Fibroblast of lung (primary cell): Measurements from ENCODE around the gene SPINT2. TPM values are rescaled to one million over a fixed set of nuclear protein-coding genes. Genes with fewer than 3 reads are reported as not detected.

ENCODE experiments used
- DNase-seq, 2 donors: peaks; one replicate each; pipeline versions ENCODE4 v3.0.0 to v3.0.0-alpha.2; 2010; ENCODE audit warnings: low read depth in 2 of 2
- H2AFZ ChIP-seq: 2 replicates; pipeline ENCODE4 v1.5.1; 2012; ENCODE audit warnings: low read length, control low read depth, inconsistent platforms
- H3K27ac ChIP-seq: 2 replicates; pipeline ENCODE4 v1.5.1; 2011; ENCODE audit warnings: low read length, control low read depth; ENCODE audit not compliant: insufficient read depth
- H3K27me3 ChIP-seq: 2 replicates; pipeline ENCODE4 v1.5.1; 2011; ENCODE audit warnings: mild to moderate bottlenecking, low read length; ENCODE audit not compliant: control insufficient read depth, insufficient read depth
- H3K36me3 ChIP-seq: 2 replicates; pipeline ENCODE4 v1.5.1; 2011; ENCODE audit warnings: low read length; ENCODE audit not compliant: control insufficient read depth, insufficient read depth
- H3K4me1 ChIP-seq: 2 replicates; pipeline ENCODE4 v1.5.1; 2011; ENCODE audit warnings: low read length; ENCODE audit not compliant: control insufficient read depth, insufficient read depth; ENCODE audit errors: extremely low read depth
- H3K4me2 ChIP-seq: 2 replicates; pipeline ENCODE4 v1.5.1; 2011; ENCODE audit warnings: low read length, control low read depth; ENCODE audit not compliant: insufficient read depth; ENCODE audit errors: extremely low read depth
- H3K4me3 ChIP-seq, 4 experiments: fragments of 200-600 bp in 1 of 4; sonication (generic) in 1 of 4; replicated peaks in 1 of 4; 2 replicates each; pipeline ENCODE4 v1.5.1; 2011 to 2016; ENCODE audit warnings: low read length in 4 of 4, low read depth in 3 of 4, mild to moderate bottlenecking in 3 of 4, control low read depth in 2 of 4, inconsistent platforms in 1 of 4, mixed read lengths in 1 of 4; ENCODE audit not compliant: insufficient read depth in 1 of 4; ENCODE audit errors: control extremely low read depth in 1 of 4
- H3K79me2 ChIP-seq: 2 replicates; pipeline ENCODE4 v1.5.1; 2012; ENCODE audit warnings: mild to moderate bottlenecking, low read length, inconsistent platforms; ENCODE audit not compliant: control insufficient read depth, insufficient read depth
- H3K9ac ChIP-seq: 2 replicates; pipeline ENCODE4 v1.5.1; 2011; ENCODE audit warnings: mild to moderate bottlenecking, low read length, control low read depth; ENCODE audit not compliant: insufficient read depth
- H3K9me3 ChIP-seq: 2 replicates; pipeline ENCODE4 v1.5.1; 2012; ENCODE audit warnings: low read depth, low read length; ENCODE audit not compliant: control insufficient read depth, insufficient read depth
- H4K20me1 ChIP-seq: 2 replicates; pipeline ENCODE4 v1.5.1; 2011; ENCODE audit warnings: low read length; ENCODE audit not compliant: control insufficient read depth, insufficient read depth; ENCODE audit errors: extremely low read depth
- CTCF ChIP-seq, 2 donors: IDR thresholded peaks in 1 of 2; conservative IDR thresholded peaks in 1 of 2; 1 replicate in 1 of 2; 2 replicates in 1 of 2; pipeline ENCODE4 v1.5.1; 2011 to 2012; ENCODE audit warnings: low read length in 2 of 2, control low read depth in 1 of 2, inconsistent platforms in 1 of 2, low read depth in 1 of 2, mild to moderate bottlenecking in 1 of 2
- EZH2 ChIP-seq: IDR thresholded peaks from 2 replicates; pipeline ENCODE4 v1.5.1; 2012; ENCODE audit warnings: low read length, control low read depth, mild to moderate bottlenecking; ENCODE audit errors: missing control alignments
- polyA plus RNA-seq, 2 donors: library from polyadenylated mRNA; depleted of rRNA in 1 of 2; stranded (reverse) in 1 of 2; unstranded in 1 of 2; fragments of >200 nt; gene quantifications; 2 replicates each; pipeline ENCODE4 v1.2.1, GENCODE V29; 2011 to 2012; ENCODE audit warnings: missing spikeins in 1 of 2
- total RNA-seq: library from RNA; depleted of rRNA; stranded (reverse); fragments of >200 nt; gene quantifications from 2 replicates; pipeline ENCODE4 v1.2.1, GENCODE V29; 2014

Gene SPINT2
- total and polyA plus RNA-seq, 2 donors (not counting 1 experiment from before 2014, with no cell fraction given), result 4.5 to 4.6 TPM

- Histone ChIP-seq H3K27ac (peak overlapping the region; percentile 57), H3K4me3 (no peak overlapping the region), H3K79me2 (no peaks in the 10 kb centered on the region), H3K9me3 (no peaks in the 10 kb centered on the region), H3K4me2 (peak overlapping the region; percentile 33), H4K20me1 (no peaks in the 10 kb centered on the region), H2AFZ (peak overlapping the region; percentile 11), H3K27me3 (no peaks in the 10 kb centered on the region), H3K9ac (no peak overlapping the region), H3K4me1 (peaks cover 17% of the 10 kb centered on the region), H3K36me3 (no peaks in the 10 kb centered on the region)
- DNase-seq, result peak; percentile 25 to 34
- no peak for TF ChIP-seq CTCF (conservative IDR thresholded peaks at IDR 0.05 in 1 of 2, IDR thresholded peaks at IDR 0.05 in 1 of 2; ENCODE audit: low read depth in 1 of 2, low read length in 2 of 2)
- TF ChIP-seq EZH2, result no peak
These were observed 34.7 kb downstream of the SPINT2 start for GRCh38 chr19:38298821-38299680.

GRCh38 chr19:38303517-38304351 is 39.4 kb downstream of the SPINT2 start, which contains the start of gene C19orf33:
Gene C19orf33 (plus strand): TSS chr19:38304251. CDS start chr19:38304262, 11 bp downstream.
- no peak within 1 kb of the TSS for H3K4me2 ChIP-seq
- H3K9ac ChIP-seq, result no peak within 1 kb of the TSS
- peaks cover 15% of the 10 kb centered on the region for H3K4me1 ChIP-seq
- no peak within 1 kb of the TSS for H2AFZ ChIP-seq
- peak in 1 of 2 donors; percentile 44 for DNase-seq
- H3K36me3 ChIP-seq, result peaks cover 18% of the 10 kb centered on the region
- no peaks in the 10 kb centered on the region for H3K9me3 ChIP-seq
- no peak within 1 kb of the TSS for H3K27ac ChIP-seq
- H3K4me3 ChIP-seq, result no peak within 1 kb of the TSS
- no peaks in the 10 kb centered on the region for H3K79me2 ChIP-seq
- no peaks in the 10 kb centered on the region for H3K27me3 ChIP-seq
- TF ChIP-seq CTCF (conservative IDR thresholded peaks at IDR 0.05 in 1 of 2, IDR thresholded peaks at IDR 0.05 in 1 of 2; ENCODE audit: low read depth in 1 of 2, low read length in 2 of 2), result no peak
- no peak for TF ChIP-seq EZH2
- no peaks in the 10 kb centered on the region for H4K20me1 ChIP-seq

DNA sequence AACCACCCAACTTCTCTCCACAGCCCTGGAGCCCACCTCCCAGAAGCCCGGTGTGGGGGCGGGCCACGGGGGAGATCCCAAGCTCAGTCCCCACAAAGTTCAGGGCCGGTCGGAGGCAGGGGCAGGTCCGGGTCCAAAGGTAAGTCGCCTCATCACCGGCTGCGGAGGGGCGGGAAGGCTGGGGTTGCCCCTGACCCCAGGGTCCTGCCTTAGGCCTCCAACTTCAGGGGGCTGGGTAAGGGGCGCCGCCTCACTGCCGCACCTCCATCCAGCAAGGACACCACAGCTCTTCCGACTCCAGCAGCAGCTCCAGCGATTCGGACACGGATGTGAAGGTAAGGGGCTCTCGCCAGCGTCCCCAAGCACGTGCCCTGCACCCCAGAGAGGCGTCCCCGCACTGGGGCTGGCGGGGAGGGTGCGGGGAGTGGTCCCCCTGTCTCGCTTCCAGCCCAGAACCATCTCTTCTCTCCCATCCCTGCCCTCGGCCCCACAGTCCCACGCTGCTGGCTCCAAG is 40.0 kb downstream of the SPINT2 start:
- no peaks in the 10 kb centered on the region for H4K20me1 ChIP-seq
- TF ChIP-seq EZH2 (no peak), CTCF (conservative IDR thresholded peaks at IDR 0.05 in 1 of 2, IDR thresholded peaks at IDR 0.05 in 1 of 2; ENCODE audit: low read depth in 1 of 2, low read length in 2 of 2) (no peak)
- H3K27me3 ChIP-seq, result no peaks in the 10 kb centered on the region
- H3K27ac ChIP-seq, result no peak overlapping the region
- H3K4me2 ChIP-seq, result no peak overlapping the region
- no peak for DNase-seq
- no peak overlapping the region for H3K9ac ChIP-seq
- peaks cover 21% of the 10 kb centered on the region for H3K36me3 ChIP-seq
- H3K4me1 ChIP-seq, result peaks cover 9% of the 10 kb centered on the region
- no peaks in the 10 kb centered on the region for H3K9me3 ChIP-seq
- no peaks in the 10 kb centered on the region for H3K79me2 ChIP-seq
- no peak overlapping the region for H3K4me3 ChIP-seq
- H2AFZ ChIP-seq, result no peak overlapping the region
